Upper lobe of right lung (tissue), 1 donor: ENCODE results near the gene MAN1B1. TPM values are rescaled to one million over a fixed set of nuclear protein-coding genes. Genes with fewer than 3 reads are reported as not detected.

Experiments used
- ATAC-seq: fragments of 200-7000 bp; cut with Tn5 transposase; one replicate; pipeline ENCODE4 v1.9.1; 2020; ENCODE audit warnings: mild to moderate bottlenecking, moderate library complexity
- DNase-seq: peaks from one replicate; pipeline ENCODE4 v3.0.0-alpha.2; 2020
- H3K27ac ChIP-seq: fragments of 200-600 bp; one replicate; pipeline ENCODE4 v1.8.0; 2022
- H3K27me3 ChIP-seq: fragments of 200-600 bp; one replicate; pipeline ENCODE4 v1.8.0; 2022; ENCODE audit warnings: mild to moderate bottlenecking
- H3K36me3 ChIP-seq: fragments of 200-600 bp; one replicate; pipeline ENCODE4 v1.8.0; 2022
- H3K4me1 ChIP-seq: fragments of 200-600 bp; one replicate; pipeline ENCODE4 v1.8.0; 2022
- H3K4me3 ChIP-seq: fragments of 200-600 bp; one replicate; pipeline ENCODE4 v1.8.0; 2022; ENCODE audit warnings: mild to moderate bottlenecking
- H3K9me3 ChIP-seq: fragments of 200-600 bp; one replicate; pipeline ENCODE4 v1.8.0; 2022
- CTCF ChIP-seq: fragments of 200-600 bp; IDR thresholded peaks from one replicate; pipeline ENCODE4 v1.8.0; 2022; ENCODE audit warnings: antibody characterized with exemption
- intact Hi-C: fragments of 100-400 bp; cut with DNase I; formaldehyde crosslinking; loops from one replicate; pipeline ENCODE4 v1.11.0; 2022
- total RNA-seq: library from RNA; stranded (reverse); fragmentation: NEBNext Ultra II Directional; extraction: Animal tissue kit (Norgen Biotek cat#: 25700); gene quantifications from one replicate; pipeline ENCODE4 v1.2.1, GENCODE V29; 2021
- donor health status: DM: no; HTN: yes; CAD: no; lungs with severe emphysema.

The MAN1B1 gene
- total RNA-seq, 1 donor from 2014 or later: 39.4 TPM

GRCh38 chr9:137096785-137097546, 10.2 kb downstream of the MAN1B1 start:
- TF ChIP-seq CTCF: no peak
- peaks cover 72% of the 10 kb centered on the region for H3K36me3 ChIP-seq
- H3K27ac ChIP-seq: no peak overlapping the region
- H3K4me1 ChIP-seq: no peaks in the 10 kb centered on the region
- H3K4me3 ChIP-seq: no peak overlapping the region
- no peak for DNase-seq
- ATAC-seq: no peak
- no peaks in the 10 kb centered on the region for H3K9me3 ChIP-seq
- no peaks in the 10 kb centered on the region for H3K27me3 ChIP-seq
- intact Hi-C loops: no loop called here

DNA sequence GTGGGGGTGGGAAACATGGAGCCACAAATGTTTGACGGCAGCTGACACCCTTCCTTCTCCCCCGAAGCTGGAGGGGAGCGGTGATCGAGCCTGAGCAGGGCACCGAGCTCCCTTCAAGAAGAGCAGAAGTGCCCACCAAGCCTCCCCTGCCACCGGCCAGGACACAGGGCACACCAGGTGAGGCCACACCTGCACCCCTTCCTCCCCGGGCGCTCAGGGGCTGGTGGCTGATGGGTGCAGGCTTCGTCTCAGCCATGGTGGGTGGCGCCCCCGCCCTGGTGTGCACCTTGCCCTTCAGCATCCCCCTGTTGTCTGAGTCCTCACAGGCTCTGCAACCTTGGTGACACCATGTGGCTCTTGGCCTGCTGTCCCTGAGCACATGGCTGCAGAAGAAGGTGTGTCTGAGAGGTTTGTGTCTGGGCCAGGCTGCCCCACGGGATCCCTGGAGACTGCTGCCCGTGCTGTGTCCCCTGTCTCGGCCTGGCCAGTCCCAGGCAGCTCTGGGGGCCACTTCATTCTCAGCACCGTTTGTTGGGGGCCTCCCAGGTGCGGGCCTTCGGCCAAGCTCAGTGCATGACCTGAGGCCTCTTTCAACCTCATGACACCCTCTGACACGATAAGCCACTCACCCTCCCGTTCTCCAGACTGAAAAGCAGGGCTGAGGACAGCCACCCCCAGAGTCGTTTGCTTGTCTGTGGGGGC, 11.1 kb downstream of the MAN1B1 start:
- Histone ChIP-seq H3K36me3 (peaks cover 62% of the 10 kb centered on the region), H3K27me3 (no peaks in the 10 kb centered on the region), H3K9me3 (no peaks in the 10 kb centered on the region), H3K27ac (no peak overlapping the region), H3K4me1 (no peaks in the 10 kb centered on the region), H3K4me3 (no peak overlapping the region)
- TF ChIP-seq CTCF: no peak
- intact Hi-C loops: no loop called here
- ATAC-seq: peak; percentile 22
- DNase-seq: peak; percentile 63

DNA sequence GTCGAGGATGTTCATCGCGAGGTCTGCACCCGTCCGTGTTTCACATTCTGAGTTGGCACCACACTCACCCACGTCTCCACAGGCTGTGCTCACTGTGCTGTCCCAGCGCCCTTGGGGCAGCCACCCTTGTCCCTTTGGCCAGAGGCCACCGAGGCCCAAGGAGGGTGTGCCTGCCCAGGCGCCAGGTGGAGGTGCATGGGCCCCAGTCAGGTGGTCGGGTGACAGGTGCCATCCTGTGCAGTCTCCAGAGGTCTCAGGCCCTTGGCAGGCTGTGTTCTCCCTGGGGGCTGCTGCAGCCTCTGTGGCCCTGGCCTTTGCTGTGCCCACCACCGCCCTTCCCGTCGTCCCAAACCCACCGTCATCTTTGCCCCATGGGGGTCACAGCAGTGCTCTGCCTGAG, 12.4 kb downstream of the MAN1B1 start:
- Histone ChIP-seq H3K4me1 (no peaks in the 10 kb centered on the region), H3K4me3 (no peak overlapping the region), H3K27ac (no peak overlapping the region), H3K27me3 (no peaks in the 10 kb centered on the region), H3K36me3 (peaks cover 68% of the 10 kb centered on the region), H3K9me3 (no peaks in the 10 kb centered on the region)
- peak; percentile 33 for ATAC-seq
- no peak for TF ChIP-seq CTCF
- no peak for DNase-seq
- intact Hi-C loops: no loop called here

DNA sequence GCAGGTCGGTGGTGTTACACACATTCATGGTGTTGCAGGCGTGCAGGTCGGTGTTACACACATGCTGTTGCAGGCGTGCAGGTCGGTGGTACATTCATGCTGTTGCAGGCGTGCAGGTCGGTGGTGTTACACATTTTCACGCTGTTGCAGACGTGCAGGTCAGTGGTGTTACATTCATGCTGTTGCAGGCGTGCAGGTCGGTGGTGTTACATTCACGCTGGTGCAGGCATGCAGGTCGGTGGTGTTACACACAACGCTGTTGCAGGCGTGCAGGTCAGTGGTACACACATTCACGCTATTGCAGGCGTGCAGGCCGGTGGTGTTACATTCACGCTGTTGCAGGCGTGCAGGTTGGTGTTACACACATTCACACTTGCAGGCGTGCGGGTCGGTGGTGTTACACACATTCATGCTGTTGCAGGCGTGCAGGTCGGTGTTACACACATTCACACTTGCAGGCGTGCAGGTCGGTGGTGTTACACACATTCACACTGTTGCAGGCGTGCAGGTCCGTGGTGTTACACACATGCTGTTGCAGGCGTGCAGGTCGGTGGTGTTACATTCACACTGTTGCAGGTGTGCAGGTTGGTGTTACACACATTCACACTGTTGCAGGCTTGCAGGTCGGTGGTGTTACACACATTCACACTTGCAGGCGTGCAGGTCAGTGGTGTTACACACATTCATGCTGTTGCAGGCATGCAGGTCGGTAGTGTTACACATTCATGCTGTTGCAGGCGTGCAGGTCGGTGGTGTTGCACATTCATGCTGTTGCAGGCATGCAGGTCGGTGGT, 16.6 kb downstream of the MAN1B1 start:
- Histone ChIP-seq H3K4me1 (no peaks in the 10 kb centered on the region), H3K9me3 (no peaks in the 10 kb centered on the region), H3K27ac (no peak overlapping the region), H3K4me3 (no peak overlapping the region), H3K27me3 (no peaks in the 10 kb centered on the region), H3K36me3 (peaks cover 83% of the 10 kb centered on the region)
- ATAC-seq: no peak
- no peak for TF ChIP-seq CTCF
- no peak for DNase-seq
- intact Hi-C loops: no loop called here

DNA sequence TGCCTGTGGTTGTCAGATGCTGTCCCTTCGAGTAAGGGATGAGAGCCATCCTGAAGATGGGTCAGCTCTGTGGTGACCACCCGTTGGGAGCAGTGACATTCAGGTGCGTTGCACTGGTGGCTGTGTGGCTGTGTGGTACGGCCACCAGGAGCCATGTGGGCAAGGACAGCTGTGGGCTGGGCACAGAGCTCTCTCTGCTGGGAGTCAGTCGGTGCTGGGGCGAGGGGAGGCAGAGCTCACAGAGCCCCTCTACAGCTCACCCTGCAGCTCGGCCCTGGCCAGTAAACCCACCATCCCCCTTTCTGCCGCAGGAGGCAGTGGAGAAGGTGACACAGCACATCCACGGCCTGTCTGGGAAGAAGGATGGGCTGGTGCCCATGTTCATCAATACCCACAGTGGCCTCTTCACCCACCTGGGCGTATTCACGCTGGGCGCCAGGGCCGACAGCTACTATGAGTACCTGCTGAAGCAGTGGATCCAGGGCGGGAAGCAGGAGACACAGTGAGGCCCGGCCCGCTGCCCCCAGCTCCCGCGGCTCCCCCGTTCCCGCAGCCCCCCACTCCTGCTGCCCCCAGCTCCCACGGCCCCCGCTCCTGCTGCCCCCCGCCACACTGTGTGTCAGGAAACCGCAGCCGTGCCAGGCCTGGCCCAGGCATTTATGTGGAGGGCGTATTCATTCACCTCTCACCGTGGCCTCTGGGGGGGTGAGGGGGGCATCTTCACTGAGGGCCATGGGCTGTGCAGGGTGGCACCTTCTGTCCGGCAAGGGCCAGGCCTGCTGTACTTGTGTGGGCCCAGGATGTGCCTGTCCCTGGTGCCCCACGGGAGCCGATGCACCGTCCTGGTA, 19.3 kb downstream of the MAN1B1 start:
- Histone ChIP-seq H3K4me1 (no peaks in the 10 kb centered on the region), H3K27ac (no peak overlapping the region), H3K4me3 (no peak overlapping the region), H3K27me3 (no peaks in the 10 kb centered on the region), H3K9me3 (no peaks in the 10 kb centered on the region), H3K36me3 (peaks cover 80% of the 10 kb centered on the region)
- no peak for ATAC-seq
- intact Hi-C loops: no loop called here
- DNase-seq: no peak
- no peak for TF ChIP-seq CTCF
